ENCODE data around the gene PHLPP1. TPM values are rescaled to one million over a fixed set of nuclear protein-coding genes. Genes with fewer than 3 reads are reported as not detected.

Gene PHLPP1
- total and polyA plus RNA-seq, 2 of the 4 experiments (the other 2 are of a cell fraction) = 3.3 to 3.6 TPM

GRCh38 chr18:62678847-62679485, 36.4 kb upstream of the PHLPP1 start:
- in situ Hi-C loops (cut with MboI; ENCODE audit: low sequenced_read_pairs) (no loop called here), intact Hi-C loops (cut with micrococcal nuclease) (no loop called here), dilution Hi-C loops (cut with HindIII; ENCODE audit: low sequenced_read_pairs, unreplicated experiment) (no loop called here)
- no peak overlapping the region for H4K5ac ChIP-seq (ENCODE audit: low read depth, low read length)
- no TSS peak for BruUV-seq (replicated peaks)
- TF ChIP-seq MAFK (IDR thresholded peaks at IDR 0.05; ENCODE audit: low read depth, low read length) (no peak), USF2 (IDR thresholded peaks at IDR 0.05; ENCODE audit: low read depth, low read length) (no peak), MAZ (IDR thresholded peaks at IDR 0.05; ENCODE audit: borderline replicate concordance, low read depth, low read length) (no peak), NFE2L2 (IDR thresholded peaks at IDR 0.05; ENCODE audit: low read depth, low read length) (no peak)
- no peak overlapping the region for H3K4ac ChIP-seq (ENCODE audit: low read depth, low read length)
- H4K91ac ChIP-seq (ENCODE audit: insufficient read depth, low read depth, low read length) = no peak overlapping the region
- no peak overlapping the region for H2AFZ ChIP-seq (replicated peaks; ENCODE audit: low read length, poor library complexity)
- no peak overlapping the region for H4K8ac ChIP-seq (ENCODE audit: low read depth in 2 of 2, low read length in 2 of 2)
- H2BK120ac ChIP-seq (ENCODE audit: low read depth, low read length) = no peak overlapping the region
- H3K36me3 ChIP-seq (ENCODE audit: control insufficient read depth, insufficient read depth, low read length) = no peaks in the 10 kb centered on the region
- no peaks in the 10 kb centered on the region for H4K20me1 ChIP-seq (ENCODE audit: insufficient read depth, low read length)
- no peak overlapping the region for H3K18ac ChIP-seq (ENCODE audit: low read depth, low read length)
- H2BK20ac ChIP-seq (ENCODE audit: low read depth, low read length) = no peak overlapping the region
- H2BK5ac ChIP-seq (ENCODE audit: low read depth, low read length, poor library complexity, severe bottlenecking) = no peak overlapping the region
- 27% methylated on average over 4 of the region's 9 CpGs; no CpG with 5 or more reads in 1 of the 2 experiments for WGBS, 2 experiments (ENCODE audit: extremely low coverage in 2 of 2, insufficient read length in 1 of 2)
- no peaks in the 10 kb centered on the region for H3K79me1 ChIP-seq (ENCODE audit: low read depth in 1 of 2, low read length in 2 of 2)
- peaks cover 3% of the 10 kb centered on the region for H3K27me3 ChIP-seq (ENCODE audit: control insufficient read depth, insufficient read depth, low read length)
- H2AK5ac ChIP-seq (ENCODE audit: low read depth, low read length) = no peak overlapping the region
- no peak overlapping the region for H3K4me2 ChIP-seq (ENCODE audit: low read depth, low read length)
- H3K9me1 ChIP-seq (ENCODE audit: insufficient read depth, low read length) = no peaks in the 10 kb centered on the region
- no peak overlapping the region for H3K4me3 ChIP-seq (ENCODE audit: insufficient read depth, low read depth, low read length)
- H3K9me3 ChIP-seq (ENCODE audit: control insufficient read depth, insufficient read depth, low read length) = no peaks in the 10 kb centered on the region
- no peak for ATAC-seq (ENCODE audit: low read depth)
- no peak overlapping the region for H2BK15ac ChIP-seq (ENCODE audit: low read depth, low read length)
- H3K9ac ChIP-seq (ENCODE audit: low read depth, low read length) = no peak overlapping the region
- POLR2A ChIA-PET (ENCODE audit: unreplicated experiment) = no interaction called here
- no peak overlapping the region for H3K56ac ChIP-seq (ENCODE audit: extremely low read depth, insufficient read depth, low read length)
- H3K23ac ChIP-seq (ENCODE audit: low read depth, low read length) = no peak overlapping the region
- no peak overlapping the region for H2AK9ac ChIP-seq (replicated peaks; ENCODE audit: low read depth, low read length, poor library complexity)
- CTCF ChIA-PET = no interaction called here
- no peak overlapping the region for H3K27ac ChIP-seq (ENCODE audit: insufficient read depth, low read length)
- DNase-seq = no peak
- no peaks in the 10 kb centered on the region for H3K4me1 ChIP-seq (ENCODE audit: control insufficient read depth, insufficient read depth, low read length)
- no peak overlapping the region for H3K14ac ChIP-seq (replicated peaks; ENCODE audit: low read depth, low read length)

Measured in IMR-90 (cell line).